ENCODE results near the gene GSTP1. TPM values are rescaled to one million over a fixed set of nuclear protein-coding genes. Genes with fewer than 3 reads are reported as not detected.

GSTP1 gene
- total and polyA plus RNA-seq, 9 of the 15 experiments (the other 6 are each of a cell fraction or from before 2014, with no cell fraction given), result 592 to 2,150 (median 1,204) TPM

GRCh38 chr11:67613960-67614715, 30.5 kb downstream of the GSTP1 start (continued):
- TF ChIP-seq TSHZ1 (CRISPR knock-in tag; IDR thresholded peaks at IDR 0.05) (no peak), ZBED1 (IDR thresholded peaks at IDR 0.05) (no peak), MXI1 (IDR thresholded peaks at IDR 0.05; ENCODE audit: low read depth, low read length) (no peak), FIP1L1 (IDR thresholded peaks at IDR 0.05; ENCODE audit: low read depth, low read length, poor library complexity, severe bottlenecking) (no peak), CBX3 (IDR thresholded peaks at IDR 0.05; ENCODE audit: borderline replicate concordance in 1 of 2, low read length in 2 of 2) (no peak), BRD9 (IDR thresholded peaks at IDR 0.05; ENCODE audit: low read depth, partially characterized antibody) (no peak), EP300 (IDR thresholded peaks at IDR 0.05; ENCODE audit: low read length) (no peak), ATF7 (IDR thresholded peaks at IDR 0.05) (0 out of 2 replicates have a peak, but pooled peaks have one; percentile 11), GTF2B (IDR thresholded peaks at IDR 0.05; ENCODE audit: extremely low read depth, insufficient read length) (no peak), ZNF395 (CRISPR knock-in tag; IDR thresholded peaks at IDR 0.05) (no peak), MCM3 (IDR thresholded peaks at IDR 0.05) (no peak), HDAC2 (IDR thresholded peaks at IDR 0.05) (no peak), CBX8 (IDR thresholded peaks at IDR 0.05; ENCODE audit: borderline replicate concordance, extremely low read depth, low read depth, low read length, poor library complexity, severe bottlenecking) (no peak), TRIM25 (IDR thresholded peaks at IDR 0.05; ENCODE audit: borderline replicate concordance) (no peak), CHCHD3 (CRISPR knock-in tag; IDR thresholded peaks at IDR 0.05) (no peak), TFAM (CRISPR knock-in tag; conservative IDR thresholded peaks at IDR 0.05) (no peak), ZNF583 (CRISPR knock-in tag; IDR thresholded peaks at IDR 0.05) (no peak), FOXA1 (IDR thresholded peaks at IDR 0.05; ENCODE audit: borderline replicate concordance) (no peak), SAFB2 (IDR thresholded peaks at IDR 0.05; ENCODE audit: borderline replicate concordance, low read depth, low read length, severe bottlenecking) (no peak)
- TF ChIP-seq, protein P1, sequence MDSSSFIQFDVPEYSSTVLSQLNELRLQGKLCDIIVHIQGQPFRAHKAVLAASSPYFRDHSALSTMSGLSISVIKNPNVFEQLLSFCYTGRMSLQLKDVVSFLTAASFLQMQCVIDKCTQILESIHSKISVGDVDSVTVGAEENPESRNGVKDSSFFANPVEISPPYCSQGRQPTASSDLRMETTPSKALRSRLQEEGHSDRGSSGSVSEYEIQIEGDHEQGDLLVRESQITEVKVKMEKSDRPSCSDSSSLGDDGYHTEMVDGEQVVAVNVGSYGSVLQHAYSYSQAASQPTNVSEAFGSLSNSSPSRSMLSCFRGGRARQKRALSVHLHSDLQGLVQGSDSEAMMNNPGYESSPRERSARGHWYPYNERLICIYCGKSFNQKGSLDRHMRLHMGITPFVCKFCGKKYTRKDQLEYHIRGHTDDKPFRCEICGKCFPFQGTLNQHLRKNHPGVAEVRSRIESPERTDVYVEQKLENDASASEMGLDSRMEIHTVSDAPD (CRISPR knock-in tag; IDR thresholded peaks at IDR 0.05), result no peak
